PC-3 (cell line): ENCODE measurements around the gene RYR2.

Experiments
- CTCF ChIP-seq: fragments of 300-600 bp; sonication (generic); conservative IDR thresholded peaks from 2 replicates; pipeline ENCODE4 v1.5.1; 2017; ENCODE audit warnings: antibody characterized with exemption, low read depth, mild to moderate bottlenecking, low read length
- EZH2 ChIP-seq: fragments of 300-600 bp; sonication (generic); IDR thresholded peaks from one replicate; pipeline ENCODE4 v1.6.1; 2017; ENCODE audit warnings: antibody characterized with exemption, mild to moderate bottlenecking, low read length; ENCODE audit not compliant: unreplicated experiment
- EZH2phosphoT487 ChIP-seq: fragments of 300-600 bp; sonication (generic); IDR thresholded peaks from 2 replicates; pipeline ENCODE4 v1.6.1; 2018; ENCODE audit warnings: mild to moderate bottlenecking, antibody characterized with exemption, low read length, borderline replicate concordance

- TF ChIP-seq CTCF (no peak), EZH2 (no peak), EZH2phosphoT487 (no peak)
Observed at GRCh38 chr1:237018896-237019295, 23.1 kb upstream of the RYR2 start.
